Vagina (tissue), 2 donors: ENCODE results near the gene GALNT7.

Source experiments
- POLR2AphosphoS5 ChIP-seq, 2 donors: sonication (generic); formaldehyde crosslinking; IDR thresholded peaks; one replicate each; pipeline ENCODE4 v1.9.0; 2017; ENCODE audit warnings: antibody characterized with exemption in 2 of 2, mild to moderate bottlenecking in 2 of 2, low read depth in 1 of 2; ENCODE audit not compliant: insufficient read depth in 1 of 2
- TF ChIP-seq, protein P1 (sequence below), 3 experiments: fragments of 450-650 bp in 2 of 3; fragments of 200-600 bp in 1 of 3; sonication (generic) in 1 of 3; IDR thresholded peaks; one replicate each; pipeline ENCODE4 v1.5.1; 2017 to 2019; ENCODE audit warnings: antibody characterized with exemption in 3 of 3, mild to moderate bottlenecking in 2 of 3, moderate library complexity in 2 of 3

DNA sequence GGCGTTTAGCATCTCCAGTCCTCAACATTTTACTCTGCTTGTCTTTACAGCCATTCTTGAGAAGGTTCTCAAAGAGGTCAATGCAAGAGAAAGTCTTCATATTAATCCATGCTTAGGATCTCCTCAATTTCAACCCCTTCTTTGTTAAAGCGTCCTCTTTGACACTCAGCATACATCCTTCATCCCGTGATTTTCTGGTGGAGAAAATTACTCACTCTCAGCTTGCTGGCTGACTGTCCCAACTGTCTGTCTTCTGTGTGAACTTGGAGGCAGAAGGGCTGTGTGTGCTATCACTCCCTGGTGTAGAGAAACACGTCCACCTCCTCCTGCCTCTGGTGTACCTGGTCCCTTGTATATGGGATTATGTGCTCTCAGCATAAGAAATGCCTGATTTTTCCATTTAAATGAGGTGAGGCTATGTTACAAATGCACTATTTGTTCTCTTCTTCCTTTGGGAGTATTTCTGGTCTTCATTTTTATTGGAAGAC, 57.8 kb downstream of the GALNT7 start:
- TF ChIP-seq, protein P1, sequence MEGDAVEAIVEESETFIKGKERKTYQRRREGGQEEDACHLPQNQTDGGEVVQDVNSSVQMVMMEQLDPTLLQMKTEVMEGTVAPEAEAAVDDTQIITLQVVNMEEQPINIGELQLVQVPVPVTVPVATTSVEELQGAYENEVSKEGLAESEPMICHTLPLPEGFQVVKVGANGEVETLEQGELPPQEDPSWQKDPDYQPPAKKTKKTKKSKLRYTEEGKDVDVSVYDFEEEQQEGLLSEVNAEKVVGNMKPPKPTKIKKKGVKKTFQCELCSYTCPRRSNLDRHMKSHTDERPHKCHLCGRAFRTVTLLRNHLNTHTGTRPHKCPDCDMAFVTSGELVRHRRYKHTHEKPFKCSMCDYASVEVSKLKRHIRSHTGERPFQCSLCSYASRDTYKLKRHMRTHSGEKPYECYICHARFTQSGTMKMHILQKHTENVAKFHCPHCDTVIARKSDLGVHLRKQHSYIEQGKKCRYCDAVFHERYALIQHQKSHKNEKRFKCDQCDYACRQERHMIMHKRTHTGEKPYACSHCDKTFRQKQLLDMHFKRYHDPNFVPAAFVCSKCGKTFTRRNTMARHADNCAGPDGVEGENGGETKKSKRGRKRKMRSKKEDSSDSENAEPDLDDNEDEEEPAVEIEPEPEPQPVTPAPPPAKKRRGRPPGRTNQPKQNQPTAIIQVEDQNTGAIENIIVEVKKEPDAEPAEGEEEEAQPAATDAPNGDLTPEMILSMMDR (IDR thresholded peaks at IDR 0.05): no peak
- no peak for TF ChIP-seq POLR2AphosphoS5 (IDR thresholded peaks at IDR 0.05; ENCODE audit: insufficient read depth in 1 of 2, low read depth in 1 of 2)
